GM19467 (cell line): ENCODE data around the gene CDH9.

Experiments
- ATAC-seq: cut with Tn5 transposase; IDR thresholded peaks from one replicate; pipeline ENCODE4 v1.9.1; 2021; ENCODE audit warnings: mild to moderate bottlenecking, moderate library complexity; ENCODE audit not compliant: unreplicated experiment

Gene CDH9

GRCh38 chr5:27038476-27038875 is at the start of gene CDH9:
TSS of gene CDH9 (minus strand) at chr5:27038586. CDS start at chr5:26988333, 50,253 bp downstream.
- ATAC-seq: no peak

GRCh38 chr5:27087747-27088146 is 49.4 kb upstream of the CDH9 start:
- no peak for ATAC-seq

DNA sequence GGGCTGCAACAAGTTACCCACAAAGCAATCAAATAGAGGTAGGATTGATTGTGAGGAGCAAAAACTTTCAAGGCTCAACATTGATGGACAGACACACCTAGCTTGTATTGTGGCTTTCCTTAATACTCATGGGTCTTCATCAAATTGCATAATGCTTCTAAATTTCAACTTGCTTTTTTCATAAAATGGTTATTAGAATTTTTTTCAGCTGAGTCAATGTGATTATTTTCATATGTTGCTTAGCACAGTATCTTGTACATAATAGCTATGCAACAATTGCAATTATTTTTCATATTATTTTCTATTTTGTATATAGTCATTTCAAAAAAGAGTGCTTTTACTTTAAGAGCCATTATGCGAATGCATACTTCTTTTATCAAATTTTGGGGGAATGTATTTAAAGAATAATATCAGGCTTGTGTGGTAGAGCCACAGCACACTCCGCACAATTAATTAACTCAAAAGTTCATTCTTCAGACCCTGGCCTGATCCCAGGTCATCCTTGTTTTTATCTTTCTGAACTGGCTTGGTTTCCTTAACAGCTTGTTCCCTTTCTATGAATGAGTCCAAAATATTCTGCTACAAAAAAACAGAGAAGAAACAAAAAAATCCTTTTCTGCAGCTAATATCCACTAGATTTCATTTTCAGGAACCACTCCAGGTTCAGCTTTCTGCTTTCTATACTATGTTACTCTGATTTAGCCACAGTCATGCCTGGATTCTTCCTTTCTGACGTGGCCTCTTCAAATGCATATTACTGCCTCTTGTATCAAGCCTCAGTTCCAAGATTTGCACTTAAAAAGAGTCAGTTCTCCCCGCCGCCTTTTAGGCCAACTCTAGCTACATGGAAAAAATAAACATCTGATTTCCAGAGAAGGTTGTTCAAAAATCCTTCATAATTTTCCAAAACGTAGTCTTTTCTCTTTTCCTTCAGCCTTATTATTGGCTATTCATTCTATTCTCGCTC is 45.3 kb upstream of the CDH9 start:
- no peak for ATAC-seq

GRCh38 chr5:27080147-27080546 is 41.8 kb upstream of the CDH9 start:
- ATAC-seq: no peak

DNA sequence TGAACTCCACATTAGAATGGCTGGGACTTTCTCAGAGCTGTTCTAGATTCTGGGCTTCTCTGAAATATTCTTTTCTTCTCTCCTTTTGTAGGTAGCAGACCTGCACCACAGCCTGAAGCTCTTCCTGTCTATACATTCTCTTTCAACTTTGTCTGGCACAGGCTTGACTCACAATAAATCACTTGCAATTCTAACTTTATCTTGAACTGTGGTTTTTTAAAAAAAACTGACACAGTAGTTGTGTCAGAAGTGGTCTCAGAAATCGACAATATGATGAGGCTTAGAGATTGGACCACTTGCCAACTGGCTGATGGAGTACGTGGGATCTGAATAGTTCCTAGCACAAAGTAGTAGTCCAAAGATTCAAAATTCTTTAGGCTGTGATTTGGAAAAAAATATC is 24.1 kb upstream of the CDH9 start:
- ATAC-seq: no peak

- ATAC-seq: no peak
Observed at GRCh38 chr5:27048510-27048909, 10.1 kb upstream of the CDH9 start.

GRCh38 chr5:27041372-27041771 is 3.0 kb upstream of the CDH9 start:
- no peak for ATAC-seq

- ATAC-seq: no peak
Observed at GRCh38 chr5:27034565-27034964, 3.8 kb downstream of the CDH9 start.

GRCh38 chr5:27026801-27027200 is 11.6 kb downstream of the CDH9 start:
- no peak for ATAC-seq

DNA sequence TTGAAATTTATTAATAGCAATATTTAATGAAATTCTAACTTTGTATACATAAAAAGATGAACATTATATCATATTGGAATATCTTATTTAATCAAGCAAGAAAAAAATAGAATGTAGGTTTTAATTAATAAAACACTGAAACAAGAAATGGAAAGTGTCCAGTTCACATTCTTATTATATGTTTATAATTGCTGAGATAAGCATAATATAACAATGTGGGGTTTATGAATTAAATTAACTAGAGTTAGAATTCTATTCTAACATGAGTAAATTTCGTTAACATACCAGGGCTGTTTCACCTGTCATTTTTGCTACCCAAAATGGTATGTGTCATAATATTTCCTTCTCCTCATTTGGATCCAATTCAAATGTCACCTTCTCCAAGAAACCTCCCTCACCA is 12.3 kb downstream of the CDH9 start:
- ATAC-seq: no peak

GRCh38 chr5:27021471-27021870 is 16.9 kb downstream of the CDH9 start:
- ATAC-seq: no peak

- ATAC-seq: no peak
Observed at GRCh38 chr5:27020973-27021372, 17.4 kb downstream of the CDH9 start.

GRCh38 chr5:27015758-27016157 is 22.6 kb downstream of the CDH9 start:
- ATAC-seq: no peak

DNA sequence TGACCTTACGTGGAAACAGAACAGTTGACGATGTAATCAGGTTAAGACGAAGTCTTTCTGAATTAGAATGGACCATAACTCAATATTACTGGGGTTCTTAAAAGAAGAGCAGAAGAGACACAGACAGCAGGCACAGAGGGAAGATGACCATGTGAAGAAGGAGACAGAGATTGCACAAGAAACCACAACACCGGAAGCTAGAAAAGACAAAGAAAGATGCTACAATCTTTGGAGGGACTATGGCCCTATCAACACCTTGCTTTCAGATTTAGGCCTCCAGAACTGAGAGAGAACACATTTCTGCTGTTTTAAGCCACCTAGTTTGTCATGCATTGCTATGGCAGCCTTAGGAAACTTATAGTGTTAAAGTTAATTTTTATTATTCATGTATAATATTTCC is 27.1 kb downstream of the CDH9 start:
- no peak for ATAC-seq

DNA sequence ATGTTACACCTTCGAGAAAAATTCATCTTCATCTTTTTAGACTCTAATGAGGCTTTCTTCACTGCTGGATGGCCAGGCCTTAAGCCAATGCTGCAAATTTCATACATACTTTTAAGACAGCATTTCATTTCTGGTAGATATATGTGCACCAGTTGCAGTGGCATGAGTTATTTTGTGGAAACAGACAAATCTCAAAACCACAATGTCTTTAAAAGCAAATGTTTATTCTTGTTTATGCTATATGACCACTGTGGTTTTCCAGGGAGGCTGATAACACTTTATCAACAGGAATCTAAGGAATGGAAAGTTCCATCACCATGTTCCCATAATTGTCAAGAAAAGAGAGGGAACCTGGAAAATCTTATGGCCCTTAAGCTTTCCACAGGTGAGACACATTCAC is 27.7 kb downstream of the CDH9 start:
- no peak for ATAC-seq

DNA sequence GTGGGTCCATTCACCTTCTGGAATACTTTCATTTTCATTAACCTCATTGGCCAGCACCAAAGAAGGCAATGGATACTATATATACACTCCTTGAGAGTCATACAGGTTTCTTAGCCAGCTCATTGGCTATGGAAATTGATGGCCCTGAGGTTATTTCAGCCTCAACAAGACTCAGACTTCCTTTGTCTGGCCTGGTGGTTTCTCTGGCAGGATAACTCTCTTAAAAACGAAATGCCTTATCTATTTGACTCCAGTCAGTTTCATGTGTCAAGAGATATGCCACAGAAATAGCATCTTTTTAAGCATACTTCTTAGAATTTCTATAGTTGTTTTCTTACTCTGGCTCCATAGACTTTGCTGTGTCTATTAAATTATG is 28.9 kb downstream of the CDH9 start:
- no peak for ATAC-seq

DNA sequence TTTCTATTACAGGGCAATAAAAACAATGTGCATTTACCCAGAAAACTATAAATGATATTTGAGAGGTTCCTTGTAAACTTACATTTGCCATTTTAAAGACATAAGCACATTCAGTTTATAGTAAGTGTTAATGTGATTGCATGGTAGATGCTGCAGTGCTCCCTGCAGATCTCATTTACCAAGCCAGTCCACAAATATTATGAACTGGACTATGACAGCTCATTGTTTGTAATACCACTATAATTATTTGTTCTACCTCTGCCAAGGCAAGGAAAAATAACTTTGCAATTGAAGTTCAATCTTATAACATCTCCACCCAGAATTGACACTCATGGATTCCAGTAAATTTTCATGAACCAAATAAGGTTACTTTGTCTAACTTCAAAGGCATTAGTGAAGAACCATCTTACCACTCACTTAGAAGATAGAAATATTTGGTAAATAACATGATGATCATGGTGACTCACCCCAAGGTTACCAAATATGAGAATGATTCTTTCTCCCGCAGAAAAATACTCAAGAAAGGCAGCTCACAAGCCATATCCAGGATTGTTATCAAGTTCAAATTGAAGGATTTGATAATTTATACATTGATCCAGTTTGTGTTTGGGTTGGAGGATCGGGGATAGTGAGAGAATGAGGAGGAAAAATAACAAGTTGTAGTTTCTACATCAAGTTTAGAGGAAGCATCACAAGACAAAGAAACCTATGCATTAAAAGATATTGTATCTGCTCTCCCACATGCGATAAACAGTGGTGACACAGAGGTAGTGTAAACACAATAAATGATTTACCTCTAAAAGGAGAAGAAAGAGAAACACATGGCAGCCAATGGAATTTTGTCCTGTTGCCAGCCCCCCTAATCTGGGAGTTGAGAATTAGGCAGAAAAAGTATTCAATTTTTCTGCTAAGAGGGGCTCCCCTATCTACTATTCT is 29.5 kb downstream of the CDH9 start:
- no peak for ATAC-seq

DNA sequence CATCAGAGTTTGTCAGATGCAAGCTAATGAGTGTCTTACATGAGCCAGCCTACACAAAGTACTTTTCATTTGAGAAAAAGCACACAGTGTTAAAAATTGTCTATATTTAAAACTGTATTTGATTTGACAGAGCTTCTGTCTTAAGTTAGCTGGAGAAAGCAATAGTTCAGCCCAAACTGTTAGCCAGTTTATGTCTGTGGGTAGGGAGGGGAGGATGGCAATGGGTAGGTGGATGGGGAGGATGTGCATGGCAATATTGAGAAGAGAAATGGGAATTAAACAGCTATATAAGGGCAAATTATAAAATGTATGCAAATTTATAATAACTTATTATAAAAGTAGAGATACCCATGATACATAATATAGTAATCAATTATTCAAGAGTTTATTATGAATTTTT is 31.3 kb downstream of the CDH9 start:
- ATAC-seq: no peak

DNA sequence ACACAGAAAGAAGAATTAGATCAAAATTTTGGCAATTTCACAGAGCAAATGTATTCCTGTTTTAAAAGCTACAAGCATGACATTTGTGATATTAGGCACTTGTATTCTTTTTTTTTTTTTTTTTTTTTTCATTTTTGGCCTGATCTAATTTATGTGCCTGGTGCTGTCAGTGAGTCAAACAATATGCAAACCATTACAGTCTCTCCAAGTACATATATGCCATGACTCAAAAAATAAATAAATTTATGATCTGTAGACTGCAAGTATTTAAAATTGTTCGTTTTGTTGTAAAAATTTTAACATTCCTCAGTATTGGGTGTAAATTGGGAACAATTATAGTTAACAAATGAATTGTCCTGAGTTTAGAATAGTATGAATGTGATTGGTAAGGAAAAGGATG is 51.4 kb downstream of the CDH9 start:
- ATAC-seq: no peak

- no peak for ATAC-seq
Observed at GRCh38 chr5:26981750-26982149, 56.6 kb downstream of the CDH9 start.

- ATAC-seq: no peak
Observed at GRCh38 chr5:26959290-26959689, 79.1 kb downstream of the CDH9 start.

DNA sequence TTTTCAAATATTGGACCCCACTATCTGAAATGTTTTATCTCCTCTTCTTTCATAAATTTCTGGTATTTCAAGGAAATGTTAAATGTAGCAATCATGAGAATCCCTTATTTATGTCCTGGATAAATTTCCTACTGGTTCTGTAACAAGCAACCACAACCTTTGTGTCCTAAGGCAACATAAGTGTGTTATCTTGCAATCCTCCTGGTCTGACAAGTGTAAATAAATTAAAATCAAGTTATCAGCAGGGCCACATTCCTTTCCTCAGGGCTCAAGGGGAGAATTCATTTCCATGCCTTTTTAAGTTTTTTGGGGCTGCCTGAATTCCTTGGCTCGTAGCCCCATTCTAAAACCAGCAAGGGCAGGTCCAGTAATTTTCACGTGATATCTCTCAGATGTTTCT is 83.2 kb downstream of the CDH9 start:
- no peak for ATAC-seq
